ENCODE data around the gene CNDP2.
"Not testable (repeated sequence)": the region's sequence is repeated elsewhere in the genome, so short reads cannot be mapped to it uniquely, and the experiment has no call there.

The CNDP2 gene

GRCh38 chr18:74534981-74535649 lies 39.0 kb downstream of the CNDP2 start:
- DNase-seq (ENCODE audit: low read depth in 2 of 2): no peak

GRCh38 chr18:74539289-74539688 lies 43.1 kb downstream of the CNDP2 start:
- DNase-seq (ENCODE audit: low read depth in 2 of 2): no peak

DNA sequence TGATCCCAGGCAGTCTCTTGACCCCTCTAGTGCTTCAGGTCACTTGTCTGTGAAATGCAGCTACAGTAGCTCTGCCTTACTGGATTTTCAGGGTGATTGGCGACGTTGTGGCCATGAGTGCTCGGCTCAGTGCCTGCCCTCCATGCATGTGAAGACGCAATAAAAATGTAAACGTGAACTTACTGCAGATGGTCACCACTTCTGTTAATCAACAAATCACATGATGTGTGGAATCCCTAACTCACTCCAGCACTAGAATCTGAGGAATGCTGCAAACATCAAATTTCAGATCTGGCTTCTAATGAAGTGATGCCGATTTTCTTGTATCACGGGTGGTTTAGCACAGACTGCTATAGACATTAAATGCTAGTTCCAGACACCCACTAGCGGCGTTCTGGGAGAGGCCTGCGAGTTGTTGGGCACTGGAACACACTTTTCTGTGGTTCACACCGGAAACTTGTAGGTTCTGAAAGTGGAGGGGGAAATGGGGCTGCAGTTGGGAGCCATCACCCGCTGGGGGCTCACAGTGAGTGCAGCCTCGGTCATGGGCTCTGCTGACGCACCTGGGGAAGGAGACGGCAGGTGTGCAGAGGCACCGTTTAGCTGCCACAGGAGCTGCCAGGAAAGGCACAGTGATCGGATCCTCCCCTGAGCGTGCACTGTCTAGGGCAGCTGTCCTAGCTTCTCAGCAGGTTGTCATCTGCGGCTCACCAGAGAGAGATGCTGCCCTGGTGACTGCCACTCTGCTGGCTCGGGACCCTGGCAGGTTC lies 44.7 kb downstream of the CNDP2 start:
- DNase-seq (ENCODE audit: low read depth in 2 of 2): no peak

DNA sequence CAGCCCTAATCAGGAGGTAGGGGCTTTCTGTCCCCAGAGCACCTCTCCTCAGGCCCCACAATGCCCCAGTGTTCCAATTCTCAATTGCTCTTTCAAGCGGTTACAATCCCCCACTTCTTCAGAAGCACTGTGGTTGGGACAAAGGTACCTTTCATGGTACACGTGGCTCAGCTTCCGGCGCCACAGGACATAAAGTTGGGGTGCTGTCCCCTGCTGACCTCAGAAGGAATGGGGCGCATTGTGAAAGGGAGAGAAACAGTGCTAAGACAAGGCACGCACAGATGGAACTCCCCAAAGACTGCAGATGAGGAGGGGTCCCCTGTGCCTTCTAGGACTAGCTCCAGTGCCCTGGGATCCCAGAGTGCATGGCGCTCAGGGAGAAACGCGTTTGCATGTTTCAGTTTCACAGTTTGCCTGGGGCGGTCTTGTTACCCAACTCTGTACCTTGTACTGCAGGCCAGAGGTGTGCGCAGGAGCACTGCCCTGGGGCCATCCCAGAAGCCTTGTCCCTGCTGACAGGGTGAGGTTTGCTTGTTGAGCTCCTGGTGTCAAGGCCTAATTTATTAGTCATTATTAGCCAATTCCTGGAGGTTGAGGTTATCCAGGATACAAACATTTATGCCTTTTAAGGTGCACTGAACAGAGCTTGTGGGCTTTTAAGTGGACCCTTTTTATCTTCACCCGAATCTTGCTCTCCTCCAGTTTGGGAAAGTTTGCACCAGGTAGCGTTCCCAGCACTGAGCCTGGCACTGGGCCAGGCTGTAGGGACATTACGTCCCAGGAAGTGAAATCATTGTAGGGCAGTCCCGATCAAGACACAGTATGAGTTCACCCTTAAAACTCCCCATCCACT lies 45.8 kb downstream of the CNDP2 start:
- DNase-seq (ENCODE audit: low read depth in 2 of 2): no peak

- DNase-seq (ENCODE audit: low read depth in 2 of 2): no peak
Observed at GRCh38 chr18:74544898-74545297, 48.7 kb downstream of the CNDP2 start.

- no peak for DNase-seq (ENCODE audit: low read depth in 2 of 2)
Observed at GRCh38 chr18:74546007-74546406, 49.8 kb downstream of the CNDP2 start.

DNA sequence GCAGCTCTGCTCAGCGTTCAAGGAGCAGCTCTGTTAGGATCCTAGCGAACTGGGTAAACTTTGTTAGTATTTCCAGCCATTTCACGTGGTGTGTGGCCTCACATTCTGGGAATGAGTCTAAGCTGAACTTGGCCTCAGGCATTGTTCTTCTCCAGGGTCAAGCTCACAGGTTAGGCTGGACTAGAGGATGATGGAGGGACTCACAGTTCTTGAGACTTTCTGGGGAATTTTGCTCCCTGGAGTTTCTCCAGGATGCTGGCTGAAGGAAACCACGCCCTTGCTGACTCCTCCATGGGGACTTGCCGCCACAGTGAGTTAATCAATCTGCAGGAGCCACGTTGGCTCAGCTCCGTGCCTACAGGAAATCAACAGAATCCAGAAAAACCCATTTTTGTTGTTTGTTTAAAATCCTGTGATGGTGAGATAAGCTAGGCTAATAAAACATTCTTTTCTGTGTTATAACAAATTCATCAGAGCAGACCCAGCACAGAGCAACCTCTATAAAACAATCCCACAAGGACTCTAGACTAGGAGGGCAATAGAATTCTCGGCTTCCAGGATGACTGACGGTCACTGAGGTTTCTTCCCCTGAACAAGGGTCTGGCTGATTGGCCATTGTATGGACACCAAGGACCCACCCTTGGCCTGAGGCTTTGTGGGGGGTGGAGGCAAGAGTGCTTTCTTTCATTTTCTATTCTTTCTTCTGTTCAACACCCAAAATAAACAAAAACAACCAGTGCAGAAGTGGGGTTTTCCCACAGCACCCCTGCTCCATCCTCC lies 50.8 kb downstream of the CNDP2 start:
- no peak for DNase-seq (ENCODE audit: low read depth in 2 of 2)

DNA sequence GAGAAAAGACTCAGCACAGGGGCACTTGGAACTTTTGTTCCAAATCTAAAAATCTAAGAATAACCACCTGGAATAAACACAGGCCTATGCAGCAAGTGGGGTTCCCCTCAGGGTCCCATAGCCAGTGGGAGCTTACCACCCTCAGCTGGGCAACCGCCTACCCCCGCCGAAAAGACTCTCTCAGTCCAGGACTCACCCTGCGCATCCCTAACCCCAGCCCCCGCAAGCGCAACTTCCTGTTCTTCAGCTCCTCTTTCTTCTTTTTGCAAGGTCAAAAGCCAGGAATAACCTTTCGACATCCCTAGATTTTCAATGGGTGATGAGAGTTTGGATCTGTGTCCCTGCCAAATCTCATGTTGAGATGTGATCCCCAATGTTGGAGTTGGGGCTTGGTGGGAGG lies 51.7 kb downstream of the CNDP2 start:
- no peak for DNase-seq (ENCODE audit: low read depth in 2 of 2)

GRCh38 chr18:74549591-74550104 lies 53.5 kb downstream of the CNDP2 start:
- no peak for DNase-seq (ENCODE audit: low read depth in 2 of 2)

DNA sequence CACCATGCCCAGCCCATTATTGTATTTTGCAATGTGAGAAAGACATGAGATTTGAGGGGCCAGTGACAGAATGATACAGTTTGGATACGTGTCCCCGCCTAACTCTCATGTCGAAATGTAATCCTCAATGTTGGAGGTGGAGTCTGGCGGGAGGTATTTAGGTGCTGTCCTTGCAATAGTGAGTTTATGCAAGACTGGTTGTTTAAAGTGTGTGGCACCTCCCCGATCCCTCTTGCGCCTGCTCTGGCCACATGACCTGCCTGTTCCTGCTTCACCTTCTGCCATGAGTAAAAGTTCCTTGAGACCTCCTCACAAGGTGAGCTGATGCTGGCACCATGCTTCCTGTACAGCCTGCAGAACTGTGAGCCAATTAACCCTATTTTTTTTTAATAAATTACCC lies 54.7 kb downstream of the CNDP2 start:
- DNase-seq (ENCODE audit: low read depth in 2 of 2): no peak

DNA sequence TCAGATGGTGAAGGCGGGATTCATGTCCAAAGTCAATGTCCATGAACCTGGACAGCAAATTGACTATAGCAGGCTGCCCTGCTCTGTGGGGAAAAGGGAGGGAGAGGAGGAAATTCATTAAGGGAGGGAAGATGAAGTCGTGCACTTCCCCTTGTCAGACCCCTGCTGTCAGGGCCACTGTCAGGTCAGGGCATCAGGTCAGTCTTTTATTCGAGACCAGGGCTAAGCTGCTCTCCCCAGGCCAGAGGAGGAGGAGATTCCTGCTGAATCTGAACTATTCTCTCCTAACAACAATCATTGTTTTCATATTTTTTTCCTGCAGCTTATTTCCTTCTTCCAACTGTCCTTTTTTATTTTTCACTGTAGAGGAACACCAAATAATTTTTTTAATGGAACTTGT lies 55.3 kb downstream of the CNDP2 start:
- DNase-seq (ENCODE audit: low read depth in 2 of 2): no peak

GRCh38 chr18:74551936-74552555 lies 55.9 kb downstream of the CNDP2 start:
- peak; percentile 28 to 36 for DNase-seq (ENCODE audit: low read depth in 2 of 2)

GRCh38 chr18:74556126-74556525 lies 60.0 kb downstream of the CNDP2 start:
- no peak for DNase-seq (ENCODE audit: low read depth in 2 of 2)

DNA sequence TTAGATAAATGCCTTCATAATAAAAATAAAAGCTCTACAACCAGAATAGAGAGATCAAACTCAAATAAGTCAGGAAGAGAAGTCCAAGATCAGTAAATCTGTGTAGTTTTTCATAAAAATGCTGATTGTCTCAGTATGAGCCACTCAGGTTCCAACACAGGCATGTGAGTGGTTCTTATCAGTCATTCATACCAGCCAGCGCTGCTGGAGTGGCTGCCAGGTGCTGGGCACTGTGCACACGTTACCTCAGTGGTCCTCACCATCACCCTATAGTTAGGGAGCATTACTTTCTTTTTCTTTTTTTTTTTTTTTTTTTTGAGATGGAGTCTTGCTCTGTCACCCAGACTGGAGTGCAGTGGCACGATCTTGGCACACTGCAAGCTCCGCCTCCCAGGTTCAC lies 61.9 kb downstream of the CNDP2 start:
- DNase-seq (ENCODE audit: low read depth in 2 of 2): no peak

DNA sequence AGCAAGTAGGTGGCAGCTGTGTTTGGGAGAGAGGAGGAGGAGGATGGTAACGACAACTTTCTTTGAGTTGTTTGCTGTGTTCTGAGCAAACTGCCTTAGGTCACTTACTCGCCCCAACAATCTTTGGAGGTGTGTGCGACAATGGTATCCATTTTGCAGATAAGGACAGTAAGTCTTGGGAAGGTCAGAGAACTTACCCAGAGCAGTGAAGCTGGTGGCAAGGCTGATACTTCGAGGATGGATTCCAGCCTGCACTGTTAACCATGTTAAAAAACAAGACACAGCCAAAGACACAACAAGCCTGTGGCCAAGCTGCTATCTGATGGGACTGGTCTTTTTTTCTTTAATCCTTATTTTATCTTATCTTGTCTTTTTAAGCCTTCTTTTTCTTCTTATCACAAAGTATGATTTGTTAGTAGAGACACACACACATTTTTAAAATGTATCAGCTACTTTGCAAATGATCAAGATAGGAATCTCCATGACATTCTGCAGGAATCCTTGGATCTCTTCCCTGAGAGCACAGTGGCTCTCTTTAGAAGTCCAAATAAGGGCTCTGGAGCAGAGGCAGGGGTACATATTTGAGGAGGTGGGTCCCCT lies 66.1 kb downstream of the CNDP2 start:
- DNase-seq (ENCODE audit: low read depth in 2 of 2): no peak

- no peak for DNase-seq (ENCODE audit: low read depth in 2 of 2)
Observed at GRCh38 chr18:74562775-74563174, 66.6 kb downstream of the CNDP2 start.

- no peak for DNase-seq (ENCODE audit: low read depth in 2 of 2)
Observed at GRCh38 chr18:74563999-74564398, 67.8 kb downstream of the CNDP2 start.

- DNase-seq (ENCODE audit: low read depth in 2 of 2): not testable (repeated sequence)
Observed at GRCh38 chr18:74565164-74565563, 69.0 kb downstream of the CNDP2 start.

- not testable (repeated sequence) for DNase-seq (ENCODE audit: low read depth in 2 of 2)
Observed at GRCh38 chr18:74565993-74566392, 69.8 kb downstream of the CNDP2 start.

- no peak for DNase-seq (ENCODE audit: low read depth in 2 of 2)
Observed at GRCh38 chr18:74567822-74568221, 71.7 kb downstream of the CNDP2 start.

DNA sequence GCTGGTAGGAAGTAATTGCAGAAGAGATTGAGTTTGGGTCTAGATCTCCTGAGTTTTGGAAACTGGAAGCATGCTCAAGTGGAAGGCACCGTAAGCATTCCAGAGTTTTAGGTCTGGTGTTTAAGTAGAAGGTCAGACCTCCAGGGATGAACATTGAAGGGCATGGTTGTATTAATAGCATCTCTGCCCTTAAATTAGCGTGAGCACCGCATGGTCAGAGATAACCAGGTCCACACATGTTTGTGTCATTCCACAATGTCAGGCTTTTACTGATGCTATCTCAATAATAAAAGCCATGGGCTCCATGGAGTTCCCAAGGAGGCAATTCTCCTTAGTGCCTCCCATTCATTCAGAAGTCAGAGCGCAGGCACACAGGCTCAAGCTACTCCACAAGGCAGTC lies 73.2 kb downstream of the CNDP2 start:
- no peak for DNase-seq (ENCODE audit: low read depth in 2 of 2)

All from fibroblast of skin of left biceps (primary cell).